Activated T-helper 17 cell treated with anti-CD3 and anti-CD28 coated beads, Interleukin-2, amount 50 U/mL, for 72 hours (primary cell): Measurements from ENCODE around the gene SEC14L1. TPM values are rescaled to one million over a fixed set of nuclear protein-coding genes. Genes with fewer than 3 reads are reported as not detected.
A peak's percentile ranks its signal among the peaks of the same experiment; 100 is the strongest.

Source experiments
- ATAC-seq: fragments of 150-1000 bp; cut with Tn5 transposase; replicated peaks from 2 replicates; pipeline ENCODE4 v1.10.0; 2021; ENCODE audit warnings: mild to moderate bottlenecking, moderate library complexity
- H3K27ac Mint-ChIP-seq: one replicate; pipeline ENCODE4 v1.8.0; 2022; ENCODE audit warnings: mixed read lengths
- H3K27me3 Mint-ChIP-seq: one replicate; pipeline ENCODE4 v1.8.0; 2022; ENCODE audit warnings: mixed read lengths
- H3K36me3 Mint-ChIP-seq: one replicate; pipeline ENCODE4 v1.8.0; 2022; ENCODE audit warnings: low read depth, mild to moderate bottlenecking, mixed read lengths
- H3K4me1 Mint-ChIP-seq: one replicate; pipeline ENCODE4 v1.8.0; 2022; ENCODE audit warnings: mixed read lengths
- H3K4me3 Mint-ChIP-seq: one replicate; pipeline ENCODE4 v1.8.0; 2022; ENCODE audit warnings: mild to moderate bottlenecking, mixed read lengths
- H3K9me3 Mint-ChIP-seq: one replicate; pipeline ENCODE4 v1.8.0; 2022; ENCODE audit warnings: mixed read lengths
- total RNA-seq, 2 donors: library from RNA; stranded (reverse); gene quantifications; one replicate each; pipeline ENCODE4 v1.2.3, GENCODE V29; 2022

Gene SEC14L1
- total RNA-seq, 2 donors from 2014 or later: 89.3 to 98.4 TPM

GRCh38 chr17:77210946-77211541, 70.3 kb downstream of the SEC14L1 start:
- no peaks in the 10 kb centered on the region for H3K27me3 Mint-ChIP-seq
- H3K27ac Mint-ChIP-seq: no peak overlapping the region
- peaks cover 95% of the 10 kb centered on the region for H3K36me3 Mint-ChIP-seq
- H3K9me3 Mint-ChIP-seq: no peaks in the 10 kb centered on the region
- ATAC-seq: no peak
- no peak overlapping the region for H3K4me3 Mint-ChIP-seq
- no peaks in the 10 kb centered on the region for H3K4me1 Mint-ChIP-seq

- no peak for ATAC-seq
- H3K9me3 Mint-ChIP-seq: no peaks in the 10 kb centered on the region
- no peak overlapping the region for H3K27ac Mint-ChIP-seq
- H3K4me1 Mint-ChIP-seq: no peaks in the 10 kb centered on the region
- no peak overlapping the region for H3K4me3 Mint-ChIP-seq
- peaks cover 94% of the 10 kb centered on the region for H3K36me3 Mint-ChIP-seq
- H3K27me3 Mint-ChIP-seq: no peaks in the 10 kb centered on the region
These were observed 70.9 kb downstream of the SEC14L1 start for GRCh38 chr17:77211681-77212080.

DNA sequence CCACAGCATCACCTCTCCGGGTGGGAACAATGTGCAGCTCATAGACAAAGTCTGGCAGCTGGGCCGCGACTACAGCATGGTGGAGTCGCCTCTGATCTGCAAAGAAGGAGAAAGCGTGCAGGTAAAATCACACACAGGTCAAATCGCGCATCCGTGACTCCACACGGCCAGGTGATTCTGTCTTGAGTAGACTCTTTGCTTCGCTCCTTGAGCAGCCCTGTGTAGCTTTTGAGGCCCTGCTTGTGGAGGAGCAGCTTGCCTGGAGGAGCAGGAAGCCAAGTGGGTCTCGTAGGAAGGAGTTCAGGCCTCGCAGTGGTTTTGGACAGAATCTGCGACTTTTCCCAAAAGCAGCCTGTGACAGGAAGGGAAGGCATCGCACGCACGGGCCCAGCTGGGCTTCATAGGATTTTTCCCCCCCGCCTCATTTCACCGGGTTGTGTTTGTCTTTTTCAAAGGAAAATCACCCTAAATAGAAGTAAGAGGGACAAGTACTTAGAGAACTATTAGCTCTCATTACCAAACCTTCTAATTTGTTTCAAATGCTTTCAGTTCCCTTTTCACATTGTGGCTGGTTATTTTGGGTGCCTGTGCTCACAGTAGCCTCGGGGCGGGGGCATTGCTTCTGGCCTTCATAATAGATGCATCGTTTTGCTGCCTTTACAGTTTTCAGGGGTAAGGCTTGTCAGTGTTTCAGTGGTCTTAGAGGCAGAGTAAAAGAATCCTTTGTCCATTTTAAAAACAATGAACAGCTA, 71.5 kb downstream of the SEC14L1 start:
- Mint-ChIP-seq H3K36me3 (peaks cover 90% of the 10 kb centered on the region), H3K4me1 (no peaks in the 10 kb centered on the region), H3K4me3 (no peak overlapping the region), H3K27ac (no peak overlapping the region), H3K9me3 (no peaks in the 10 kb centered on the region), H3K27me3 (no peaks in the 10 kb centered on the region)
- no peak for ATAC-seq

DNA sequence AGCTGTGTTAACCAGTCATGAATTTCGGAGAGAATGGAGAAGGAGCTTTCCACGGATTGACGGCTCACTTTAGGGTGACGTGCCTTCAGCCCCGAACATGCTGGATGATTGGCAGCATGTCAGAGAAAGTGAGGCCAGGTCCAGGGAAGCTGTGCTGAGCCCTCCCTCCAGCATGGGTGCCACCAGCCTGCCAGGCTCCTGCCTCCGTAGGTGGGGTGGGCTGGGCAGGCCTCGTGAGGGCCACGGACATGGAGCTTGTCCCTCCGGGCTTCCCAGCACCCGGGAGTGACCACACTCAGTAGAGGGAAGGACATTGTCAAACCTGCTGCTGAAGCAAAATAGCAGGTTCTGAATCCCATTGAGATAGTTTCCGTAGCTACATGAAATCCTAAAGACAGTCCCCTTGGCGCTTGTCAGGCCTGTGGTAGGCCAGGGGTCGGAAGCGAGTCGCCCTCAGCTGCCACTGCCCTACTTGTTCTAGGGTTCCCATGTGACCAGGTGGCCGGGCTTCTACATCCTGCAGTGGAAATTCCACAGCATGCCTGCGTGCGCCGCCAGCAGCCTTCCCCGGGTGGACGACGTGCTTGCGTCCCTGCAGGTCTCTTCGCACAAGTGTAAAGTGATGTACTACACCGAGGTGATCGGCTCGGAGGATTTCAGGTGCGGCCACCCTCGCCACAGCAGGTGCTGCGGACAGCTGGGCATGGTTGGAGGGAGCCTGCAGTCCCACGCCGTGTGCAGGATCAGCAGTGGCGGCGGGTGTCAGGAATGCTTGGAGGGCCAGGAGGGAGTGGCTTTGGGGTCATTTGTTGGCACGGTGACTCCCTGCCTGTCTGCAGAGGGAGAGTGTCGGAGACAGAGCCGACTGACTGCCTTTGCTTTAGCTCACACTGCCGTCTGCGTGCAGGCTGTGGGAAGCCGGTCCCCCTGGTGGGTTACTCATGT, 72.3 kb downstream of the SEC14L1 start:
- H3K4me1 Mint-ChIP-seq: no peaks in the 10 kb centered on the region
- H3K36me3 Mint-ChIP-seq: peaks cover 89% of the 10 kb centered on the region
- ATAC-seq: no peak
- H3K27ac Mint-ChIP-seq: no peak overlapping the region
- no peak overlapping the region for H3K4me3 Mint-ChIP-seq
- no peaks in the 10 kb centered on the region for H3K9me3 Mint-ChIP-seq
- H3K27me3 Mint-ChIP-seq: no peaks in the 10 kb centered on the region

DNA sequence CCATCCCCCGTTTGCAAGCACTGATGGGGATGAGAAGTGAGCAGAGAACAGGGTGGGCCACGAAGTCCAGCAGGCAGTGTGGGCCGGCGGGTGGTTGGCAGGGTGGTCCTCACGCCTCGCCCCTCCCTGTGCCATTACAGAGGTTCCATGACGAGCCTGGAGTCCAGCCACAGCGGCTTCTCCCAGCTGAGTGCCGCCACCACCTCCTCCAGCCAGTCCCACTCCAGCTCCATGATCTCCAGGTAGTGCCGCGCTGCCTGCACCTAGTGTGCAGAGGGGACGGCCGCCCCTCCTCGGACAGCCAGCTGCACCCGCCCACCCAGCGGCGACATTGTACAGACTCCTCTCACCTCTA, 73.0 kb downstream of the SEC14L1 start:
- Mint-ChIP-seq H3K27ac (no peak overlapping the region), H3K4me3 (no peak overlapping the region), H3K27me3 (no peaks in the 10 kb centered on the region), H3K9me3 (no peaks in the 10 kb centered on the region), H3K36me3 (peaks cover 89% of the 10 kb centered on the region), H3K4me1 (no peaks in the 10 kb centered on the region)
- ATAC-seq: no peak

DNA sequence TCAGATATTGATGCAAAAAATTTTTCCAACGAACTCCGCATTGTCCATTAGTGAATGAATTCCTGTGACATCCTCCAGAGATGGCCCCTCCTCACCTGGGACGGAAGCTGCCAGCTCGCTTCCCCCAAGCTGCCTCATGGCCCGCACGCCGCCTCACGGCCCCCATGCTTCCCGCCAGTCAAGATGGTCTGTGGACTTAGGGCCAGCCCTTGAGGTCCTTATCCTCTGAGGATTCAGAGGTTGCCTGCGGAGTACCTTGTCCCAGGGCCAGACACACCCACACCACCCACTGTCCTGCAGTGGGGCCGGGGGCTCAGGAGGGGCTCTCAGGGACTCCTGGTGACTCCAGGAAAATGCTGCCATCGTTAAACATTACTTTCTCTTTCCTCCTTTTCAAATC, 73.6 kb downstream of the SEC14L1 start:
- H3K27ac Mint-ChIP-seq: no peak overlapping the region
- peaks cover 87% of the 10 kb centered on the region for H3K36me3 Mint-ChIP-seq
- no peaks in the 10 kb centered on the region for H3K9me3 Mint-ChIP-seq
- ATAC-seq: no peak
- no peaks in the 10 kb centered on the region for H3K4me1 Mint-ChIP-seq
- H3K4me3 Mint-ChIP-seq: no peak overlapping the region
- no peaks in the 10 kb centered on the region for H3K27me3 Mint-ChIP-seq

GRCh38 chr17:77214743-77215142, 74.0 kb downstream of the SEC14L1 start:
- H3K36me3 Mint-ChIP-seq: peaks cover 83% of the 10 kb centered on the region
- H3K4me3 Mint-ChIP-seq: no peak overlapping the region
- no peaks in the 10 kb centered on the region for H3K4me1 Mint-ChIP-seq
- H3K27ac Mint-ChIP-seq: no peak overlapping the region
- no peak for ATAC-seq
- no peaks in the 10 kb centered on the region for H3K9me3 Mint-ChIP-seq
- H3K27me3 Mint-ChIP-seq: no peaks in the 10 kb centered on the region

DNA sequence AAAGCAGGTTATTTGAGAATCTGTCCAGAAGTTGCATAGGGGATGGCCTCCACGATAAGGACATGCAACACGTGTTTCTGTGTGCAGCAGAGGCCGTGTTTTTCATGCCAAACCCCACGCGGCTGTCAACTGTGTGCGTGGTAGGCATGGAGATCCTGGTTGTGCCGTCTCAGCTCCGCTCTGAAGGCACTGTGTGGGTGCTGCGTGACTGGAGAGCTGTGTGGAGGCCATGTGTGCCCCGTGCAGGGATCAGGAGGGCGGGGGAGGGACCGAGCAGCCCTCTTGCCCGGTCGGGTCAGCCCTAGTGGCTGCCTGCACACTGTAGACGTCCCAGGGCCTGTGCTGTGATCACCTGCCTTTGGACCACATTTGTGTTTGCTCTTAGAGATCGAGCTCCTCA, 74.5 kb downstream of the SEC14L1 start:
- H3K4me1 Mint-ChIP-seq: no peaks in the 10 kb centered on the region

GRCh38 chr17:77216486-77216885, 75.7 kb downstream of the SEC14L1 start:
- H3K4me1 Mint-ChIP-seq: no peaks in the 10 kb centered on the region
- H3K27me3 Mint-ChIP-seq: no peaks in the 10 kb centered on the region
- no peak for ATAC-seq
- no peak overlapping the region for H3K4me3 Mint-ChIP-seq
- no peaks in the 10 kb centered on the region for H3K9me3 Mint-ChIP-seq
- H3K27ac Mint-ChIP-seq: no peak overlapping the region
- peaks cover 66% of the 10 kb centered on the region for H3K36me3 Mint-ChIP-seq

More for the DNA sequence above, 74.5 kb downstream of the SEC14L1 start:
- Mint-ChIP-seq H3K9me3 (no peaks in the 10 kb centered on the region), H3K4me3 (no peak overlapping the region), H3K27ac (no peak overlapping the region), H3K36me3 (peaks cover 78% of the 10 kb centered on the region), H3K27me3 (no peaks in the 10 kb centered on the region)
- ATAC-seq: no peak

- ATAC-seq: no peak
- peaks cover 60% of the 10 kb centered on the region for H3K36me3 Mint-ChIP-seq
- H3K4me1 Mint-ChIP-seq: no peaks in the 10 kb centered on the region
- H3K4me3 Mint-ChIP-seq: no peak overlapping the region
- H3K27me3 Mint-ChIP-seq: no peaks in the 10 kb centered on the region
- no peaks in the 10 kb centered on the region for H3K9me3 Mint-ChIP-seq
- no peak overlapping the region for H3K27ac Mint-ChIP-seq
These were observed 76.4 kb downstream of the SEC14L1 start for GRCh38 chr17:77217123-77217522.

DNA sequence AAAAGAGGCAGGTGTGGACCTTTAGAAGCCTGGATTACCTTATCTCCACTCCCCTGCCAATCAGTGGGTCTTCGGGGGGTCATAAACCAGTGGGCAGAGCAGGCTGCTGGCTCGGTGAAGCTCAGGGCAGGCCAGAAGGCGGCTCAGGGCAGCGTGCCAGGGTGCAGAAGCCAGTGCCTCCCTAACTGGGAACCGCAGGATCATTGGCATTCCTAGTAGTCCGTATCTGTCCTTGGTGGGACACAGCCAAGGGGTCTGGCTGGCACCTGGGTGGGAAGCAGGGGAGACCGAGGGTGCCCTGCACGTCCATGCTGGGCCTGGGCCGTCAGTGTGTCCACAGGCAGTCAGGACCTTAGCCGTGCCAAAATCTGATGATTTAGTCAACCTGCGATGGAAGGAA, 76.8 kb downstream of the SEC14L1 start:
- no peaks in the 10 kb centered on the region for H3K27me3 Mint-ChIP-seq

GRCh38 chr17:77218902-77219301, 78.1 kb downstream of the SEC14L1 start:
- Mint-ChIP-seq H3K4me3 (no peak overlapping the region), H3K36me3 (peaks cover 42% of the 10 kb centered on the region), H3K9me3 (no peaks in the 10 kb centered on the region), H3K4me1 (no peaks in the 10 kb centered on the region), H3K27me3 (no peaks in the 10 kb centered on the region), H3K27ac (peak overlapping the region; percentile 4)
- no peak for ATAC-seq

More for the DNA sequence above, 76.8 kb downstream of the SEC14L1 start:
- Mint-ChIP-seq H3K27ac (no peak overlapping the region), H3K36me3 (peaks cover 55% of the 10 kb centered on the region), H3K4me3 (no peak overlapping the region), H3K9me3 (no peaks in the 10 kb centered on the region), H3K4me1 (no peaks in the 10 kb centered on the region)
- no peak for ATAC-seq

DNA sequence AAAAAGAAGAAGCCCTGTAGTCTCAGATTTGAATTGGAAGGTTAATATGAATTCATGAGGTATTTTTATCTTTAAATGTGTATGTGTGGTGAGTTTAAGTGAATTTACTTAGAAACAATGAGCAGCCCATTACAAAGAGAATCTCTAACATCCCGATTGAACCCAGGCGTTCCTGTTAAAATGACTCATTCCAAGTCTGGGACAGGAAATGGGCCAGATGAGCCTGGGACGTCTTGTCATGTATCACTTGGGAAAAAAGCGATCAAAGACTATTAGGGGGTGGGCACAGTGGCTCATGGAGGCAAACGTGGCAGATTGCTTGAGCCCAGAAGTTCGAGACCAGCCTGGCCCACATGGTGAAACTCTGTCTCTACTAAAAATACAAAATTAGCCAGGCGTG, 81.6 kb downstream of the SEC14L1 start:
- Mint-ChIP-seq H3K27me3 (no peaks in the 10 kb centered on the region), H3K36me3 (peaks cover 18% of the 10 kb centered on the region), H3K4me3 (no peak overlapping the region), H3K4me1 (no peaks in the 10 kb centered on the region), H3K27ac (no peak overlapping the region), H3K9me3 (no peaks in the 10 kb centered on the region)
- ATAC-seq: no peak

- Mint-ChIP-seq H3K4me3 (no peak overlapping the region), H3K36me3 (peaks cover 3% of the 10 kb centered on the region), H3K9me3 (no peaks in the 10 kb centered on the region), H3K27me3 (no peaks in the 10 kb centered on the region), H3K27ac (no peak overlapping the region), H3K4me1 (no peaks in the 10 kb centered on the region)
- ATAC-seq: no peak
These were observed 83.1 kb downstream of the SEC14L1 start for GRCh38 chr17:77223642-77224420.
